LHCN-M2 (cell line): Measurements from ENCODE around the gene THSD4. TPM values are rescaled to one million over a fixed set of nuclear protein-coding genes. Genes with fewer than 3 reads are reported as not detected.
"Not testable (repeated sequence)": the region's sequence is repeated elsewhere in the genome, so short reads cannot be mapped to it uniquely, and the experiment has no call there.

Experiments
- DNase-seq: peaks from one replicate; pipeline ENCODE4 v3.0.0-alpha.2; 2012; ENCODE audit warnings: low read depth
- total RNA-seq: library from RNA; depleted of rRNA; stranded (reverse); fragments of >200 nt; gene quantifications from 2 replicates; pipeline ENCODE4 v1.2.3, GENCODE V29; 2014

THSD4 gene
- total RNA-seq, 1 experiment from 2014 or later, result 13.0 TPM

- no peak for DNase-seq
Observed at GRCh38 chr15:71291723-71292122, 176.5 kb downstream of the THSD4 start.

- DNase-seq, result no peak
Observed at GRCh38 chr15:71293723-71294122, 178.5 kb downstream of the THSD4 start.

- peak; percentile 85 for DNase-seq
Observed at GRCh38 chr15:71294251-71294910, 179.1 kb downstream of the THSD4 start.

- DNase-seq, result peak; percentile 100
Observed at GRCh38 chr15:71294911-71295602, 179.8 kb downstream of the THSD4 start.

GRCh38 chr15:71295603-71296314, 180.5 kb downstream of the THSD4 start:
- peak; percentile 87 for DNase-seq

- DNase-seq, result no peak
Observed at GRCh38 chr15:71296315-71296679, 181.0 kb downstream of the THSD4 start.

- DNase-seq, result no peak
Observed at GRCh38 chr15:71301958-71302621, 186.8 kb downstream of the THSD4 start.

GRCh38 chr15:71302861-71303410, 187.7 kb downstream of the THSD4 start:
- no peak for DNase-seq

GRCh38 chr15:71303977-71304376, 188.7 kb downstream of the THSD4 start:
- DNase-seq, result no peak

GRCh38 chr15:71304681-71305080, 189.4 kb downstream of the THSD4 start:
- no peak for DNase-seq

GRCh38 chr15:71306538-71306937, 191.3 kb downstream of the THSD4 start:
- no peak for DNase-seq

- no peak for DNase-seq
Observed at GRCh38 chr15:71312194-71312708, 197.0 kb downstream of the THSD4 start.

GRCh38 chr15:71312731-71313460, 197.6 kb downstream of the THSD4 start:
- DNase-seq, result no peak

- DNase-seq, result no peak
Observed at GRCh38 chr15:71313806-71314205, 198.5 kb downstream of the THSD4 start.

GRCh38 chr15:71314956-71315537, 199.8 kb downstream of the THSD4 start:
- DNase-seq, result no peak

- DNase-seq, result no peak
Observed at GRCh38 chr15:71316911-71317310, 201.6 kb downstream of the THSD4 start.

GRCh38 chr15:71319424-71319823, 204.2 kb downstream of the THSD4 start:
- not testable (repeated sequence) for DNase-seq

- no peak for DNase-seq
Observed at GRCh38 chr15:71319935-71320334, 204.7 kb downstream of the THSD4 start.

GRCh38 chr15:71323082-71323481, 207.8 kb downstream of the THSD4 start:
- DNase-seq, result no peak

- DNase-seq, result no peak
Observed at GRCh38 chr15:71323584-71323983, 208.3 kb downstream of the THSD4 start.

GRCh38 chr15:71325481-71325880, 210.2 kb downstream of the THSD4 start:
- peak; percentile 15 for DNase-seq
